Right ventricle myocardium superior (tissue), 1 donor: ENCODE data around the gene ATP8B1. TPM values are rescaled to one million over a fixed set of nuclear protein-coding genes. Genes with fewer than 3 reads are reported as not detected.
A peak's percentile ranks its signal among the peaks of the same experiment; 100 is the strongest.
"Not testable (repeated sequence)": the region's sequence is repeated elsewhere in the genome, so short reads cannot be mapped to it uniquely, and the experiment has no call there.

Experiments used
- ATAC-seq: fragments of 200-7000 bp; cut with Tn5 transposase; one replicate; pipeline ENCODE4 v1.9.1; 2020; ENCODE audit warnings: mild to moderate bottlenecking; ENCODE audit not compliant: poor library complexity
- DNase-seq: peaks from one replicate; pipeline ENCODE4 v3.0.0-alpha.2; 2020
- intact Hi-C: fragments of 100-400 bp; cut with DNase I; formaldehyde crosslinking; loops from one replicate; pipeline ENCODE4 v1.11.2; 2022
- long read RNA-seq: library from polyadenylated mRNA; unstranded; transcript quantifications from one replicate; pipeline ENCODE4 v2.0.0, GENCODE V29; 2021
- total RNA-seq: library from RNA; stranded (reverse); fragmentation: NEBNext Ultra II Directional; extraction: Animal tissue kit (Norgen Biotek cat#: 25700); gene quantifications from one replicate; pipeline ENCODE4 v1.2.1, GENCODE V29; 2021
- donor health status: DM: no; HTN: yes; CAD: no; lungs with severe emphysema.

The ATP8B1 gene
- total RNA-seq: 5.9 TPM
- long read RNA-seq, partial matches to known transcripts: 2 of 3 reads
- long read RNA-seq, other reads (novel, unspliced or antisense): 1 of 3 reads

- intact Hi-C loops: no loop called here
- peak; percentile 93 for ATAC-seq
- DNase-seq: peak; percentile 86
Measured at GRCh38 chr18:57803103-57803969, at the start of gene ATP8B1. ATP8B1 (minus strand) TSS chr18:57803315; CDS start chr18:57731807, 71,508 bp downstream.

DNA sequence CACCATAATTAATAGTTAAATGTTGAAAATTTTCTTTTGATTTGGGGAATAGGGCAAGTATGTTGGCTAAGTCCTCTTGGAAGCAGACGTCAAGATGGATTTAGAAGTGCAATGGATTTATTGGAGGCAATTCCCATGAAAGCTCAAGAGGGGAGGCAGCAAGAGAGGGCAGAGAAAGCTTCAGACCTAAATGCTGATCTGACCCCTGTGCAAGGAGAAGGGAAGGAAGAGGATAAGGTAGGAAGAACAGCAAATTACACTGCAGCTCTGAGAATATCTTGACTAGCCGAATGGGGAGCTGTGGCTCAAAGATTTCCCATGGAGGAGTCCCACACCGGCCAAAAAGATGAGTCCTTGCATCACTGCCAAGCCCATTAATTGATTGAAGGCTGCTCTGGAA lies 46.9 kb upstream of the ATP8B1 start:
- DNase-seq: no peak
- intact Hi-C loops: no loop called here

DNA sequence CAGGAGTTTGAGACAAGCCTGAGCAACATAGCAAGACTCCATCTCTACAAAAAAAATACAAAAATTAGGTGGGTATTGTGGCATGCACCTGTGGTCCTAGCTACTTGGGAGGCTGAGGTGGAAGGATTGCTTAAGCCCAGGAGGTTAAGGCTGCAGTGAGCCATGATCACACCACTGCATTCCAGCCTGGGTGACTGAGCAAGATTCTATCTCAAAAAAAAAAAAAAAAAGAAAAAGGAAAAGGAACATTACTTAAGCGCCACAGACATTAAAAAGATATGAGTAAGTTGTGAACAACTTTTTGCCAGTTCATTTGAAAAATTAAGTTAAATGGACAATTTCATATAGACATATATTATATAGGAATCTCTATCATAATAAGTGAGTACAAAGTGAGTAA lies 45.3 kb upstream of the ATP8B1 start:
- intact Hi-C loops, DNase-seq, ATAC-seq: not testable (repeated sequence)

More for the DNA sequence above, 46.9 kb upstream of the ATP8B1 start:
- ATAC-seq: no peak

DNA sequence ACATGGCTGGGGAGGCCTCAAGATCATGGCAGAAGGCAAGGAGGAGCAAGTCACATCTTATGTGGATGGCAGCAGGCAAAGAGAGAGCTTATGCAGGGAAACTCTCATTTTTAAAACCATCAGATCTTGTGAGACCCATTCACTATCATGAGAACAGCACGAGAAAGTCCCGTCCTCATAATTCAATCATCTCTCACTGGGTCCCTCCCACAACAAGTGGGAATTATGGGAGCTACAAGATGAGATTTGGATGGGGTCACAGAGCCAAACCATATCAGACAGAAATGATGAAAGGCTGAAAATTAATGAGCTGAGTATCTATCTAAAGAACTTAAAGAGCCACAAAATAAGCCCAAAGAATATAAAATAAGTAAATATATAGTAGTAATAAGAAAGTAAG lies 44.3 kb upstream of the ATP8B1 start:
- DNase-seq, ATAC-seq, intact Hi-C loops: not testable (repeated sequence)

DNA sequence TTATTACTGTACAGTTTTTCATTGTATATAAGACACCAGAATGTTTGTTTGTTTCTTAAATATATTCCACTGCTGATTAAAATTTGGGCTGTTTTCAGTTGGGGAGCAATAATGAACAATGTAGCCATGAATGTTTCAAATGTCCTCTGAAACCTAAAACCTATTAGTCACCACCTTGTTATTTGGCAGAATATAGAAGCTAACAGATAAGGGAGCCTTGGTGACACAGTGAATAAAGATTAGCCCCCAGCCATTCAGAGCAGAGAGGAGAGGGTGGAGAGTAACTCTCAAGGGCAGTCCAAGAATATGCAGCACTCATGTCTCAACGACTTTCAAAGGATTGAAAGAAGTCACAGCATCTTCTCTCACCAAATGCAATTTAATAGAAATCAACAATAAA lies 43.1 kb upstream of the ATP8B1 start:
- ATAC-seq: peak; percentile 88
- DNase-seq: no peak
- intact Hi-C loops: no loop called here

GRCh38 chr18:57845605-57846074 lies 42.5 kb upstream of the ATP8B1 start:
- ATAC-seq (no peak), DNase-seq (no peak)
- intact Hi-C loops: no loop called here

GRCh38 chr18:57844319-57844718 lies 41.2 kb upstream of the ATP8B1 start:
- ATAC-seq (no peak), DNase-seq (no peak)
- intact Hi-C loops: no loop called here

GRCh38 chr18:57843386-57843785 lies 40.3 kb upstream of the ATP8B1 start:
- intact Hi-C loops: no loop called here
- no peak for ATAC-seq

DNA sequence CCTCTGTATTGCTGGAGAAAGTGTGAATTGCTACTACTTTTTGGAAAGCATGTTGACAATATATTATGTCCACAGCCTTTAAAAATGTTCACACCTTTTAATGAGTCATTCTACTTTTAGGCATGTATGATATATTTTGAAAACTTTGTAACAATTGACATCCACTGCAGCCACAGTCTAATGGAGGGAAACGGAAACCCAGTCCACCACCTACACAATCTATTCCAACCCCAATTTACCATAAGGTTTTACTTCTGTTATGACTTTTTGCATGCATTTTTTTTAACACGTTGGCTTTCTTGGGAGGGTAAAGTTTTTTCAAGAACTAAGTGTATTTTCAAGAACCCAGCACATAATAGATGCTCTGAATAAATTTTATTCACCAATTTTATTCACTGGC lies 38.5 kb upstream of the ATP8B1 start:
- no peak for ATAC-seq
- intact Hi-C loops: no loop called here
- DNase-seq: no peak

More at GRCh38 chr18:57843386-57843785, 40.3 kb upstream of the ATP8B1 start:
- no peak for DNase-seq

DNA sequence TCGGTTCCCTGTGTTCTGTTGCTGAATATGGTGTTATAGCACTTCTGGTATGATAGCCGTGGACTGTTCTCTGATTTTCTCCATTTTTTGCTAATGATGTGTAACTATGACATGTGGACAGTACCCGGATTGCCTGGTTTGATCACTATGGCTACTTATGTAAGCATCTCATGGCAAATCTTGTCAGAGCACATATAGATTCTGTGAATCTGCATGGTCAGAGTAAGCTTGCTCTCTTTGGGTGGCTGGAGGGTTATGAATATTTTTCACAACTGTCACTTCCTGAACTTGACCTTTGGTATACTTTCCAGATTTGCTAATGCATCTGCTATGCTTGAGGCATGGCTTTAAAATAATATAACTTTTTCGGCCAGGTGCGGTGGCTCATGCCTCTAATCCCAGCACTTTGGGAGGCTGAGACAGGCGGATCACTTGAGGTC lies 36.8 kb upstream of the ATP8B1 start:
- ATAC-seq: no peak
- no peak for DNase-seq
- intact Hi-C loops: no loop called here

GRCh38 chr18:57837917-57838548 lies 34.9 kb upstream of the ATP8B1 start:
- intact Hi-C loops: no loop called here
- no peak for ATAC-seq
- no peak for DNase-seq

- DNase-seq (no peak), ATAC-seq (no peak)
- intact Hi-C loops: no loop called here
Measured at GRCh38 chr18:57836557-57836956, 33.4 kb upstream of the ATP8B1 start.

- intact Hi-C loops: no loop called here
- no peak for ATAC-seq
Measured at GRCh38 chr18:57835904-57836303, 32.8 kb upstream of the ATP8B1 start.

DNA sequence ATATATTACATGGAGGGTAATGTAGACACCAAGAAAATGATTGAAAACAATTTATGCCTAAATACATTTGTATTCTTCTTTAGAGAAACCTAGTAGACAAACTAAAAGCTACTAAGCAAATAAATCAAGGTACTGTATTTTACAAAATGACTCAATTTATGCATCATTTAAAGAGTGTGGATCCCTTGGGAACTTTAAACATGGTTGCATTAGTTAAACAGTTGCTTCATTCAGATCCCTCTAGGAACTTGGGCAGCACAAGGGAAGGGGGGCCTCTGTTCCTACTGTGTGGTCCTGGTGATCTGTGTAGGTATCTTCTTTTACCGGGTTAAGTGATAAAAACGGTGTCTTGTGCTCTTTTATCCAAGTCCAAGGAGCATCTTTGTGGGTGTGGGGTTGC lies 31.5 kb upstream of the ATP8B1 start:
- intact Hi-C loops: no loop called here
- ATAC-seq (no peak), DNase-seq (no peak)

More at GRCh38 chr18:57835904-57836303, 32.8 kb upstream of the ATP8B1 start:
- no peak for DNase-seq

- intact Hi-C loops: no loop called here
- ATAC-seq: no peak
- DNase-seq: no peak
Measured at GRCh38 chr18:57833441-57834101, 30.5 kb upstream of the ATP8B1 start.

DNA sequence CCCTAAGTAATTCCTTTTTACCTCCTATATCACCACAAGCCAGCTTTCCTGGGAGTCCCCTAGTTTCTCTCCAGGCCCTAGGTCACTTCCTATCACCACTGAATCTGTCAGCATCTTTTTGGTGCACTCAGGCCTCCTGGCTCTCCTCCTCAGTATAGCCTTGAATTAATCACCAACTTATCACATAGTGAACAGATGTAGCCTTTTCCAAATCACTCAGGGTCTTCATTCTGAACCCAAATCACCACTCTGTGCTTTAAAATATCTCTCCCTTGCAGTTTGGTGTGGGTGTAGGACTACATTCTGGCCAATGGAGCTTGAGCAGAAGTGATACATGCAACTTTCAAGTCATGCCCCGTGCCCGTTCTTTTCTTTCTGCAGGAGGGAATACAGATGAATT lies 29.6 kb upstream of the ATP8B1 start:
- DNase-seq: no peak
- ATAC-seq: no peak
- intact Hi-C loops: no loop called here

GRCh38 chr18:57831597-57832377 lies 28.7 kb upstream of the ATP8B1 start:
- ATAC-seq (no peak), DNase-seq (no peak)

DNA sequence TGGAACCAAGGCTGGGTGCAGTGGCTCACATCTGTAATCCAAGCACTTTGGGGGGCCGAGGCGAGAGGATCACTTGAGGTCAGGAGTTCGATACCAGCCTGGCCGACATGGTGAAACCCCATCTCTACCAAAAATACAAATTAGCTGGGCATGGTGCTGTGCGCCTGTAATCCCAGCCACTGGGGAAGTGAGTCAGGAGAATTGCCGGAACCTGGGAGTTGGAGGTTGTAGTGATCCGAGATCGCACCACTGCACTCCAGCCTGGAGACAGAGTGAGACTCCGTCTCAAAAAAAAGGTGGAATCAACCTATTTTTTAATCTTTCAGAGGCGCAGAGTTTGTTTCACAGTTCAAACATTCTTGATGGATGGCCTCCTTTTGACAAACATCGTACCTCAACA lies 24.5 kb upstream of the ATP8B1 start:
- intact Hi-C loops: no loop called here
- no peak for DNase-seq
- no peak for ATAC-seq

More at GRCh38 chr18:57831597-57832377, 28.7 kb upstream of the ATP8B1 start:
- intact Hi-C loops: no loop called here
